GM23338 (cell line): Measurements from ENCODE around the gene PCDHGA8. TPM values are rescaled to one million over a fixed set of nuclear protein-coding genes. Genes with fewer than 3 reads are reported as not detected.

Source experiments
- ATAC-seq: fragments of 200-7000 bp; cut with Tn5 transposase; 3 replicates; pipeline ENCODE4 v1.9.1; 2020
- DNase-seq: peaks from one replicate; pipeline ENCODE4 v3.0.0-alpha.2; 2015; ENCODE audit warnings: low spot score
- H2AFZ ChIP-seq: fragments of 200-600 bp; sonication (generic); 2 replicates; pipeline ENCODE4 v1.8.0; 2016; ENCODE audit warnings: antibody characterized with exemption, mild to moderate bottlenecking, moderate library complexity
- H3F3A ChIP-seq: fragments of 200-600 bp; sonication (generic); replicated peaks from 2 replicates; pipeline ENCODE4 v1.8.0; 2017; ENCODE audit warnings: antibody characterized with exemption, mixed run types, low read depth
- H3K27ac ChIP-seq: fragments of 200-600 bp; sonication (generic); 2 replicates; pipeline ENCODE4 v1.6.1; 2016; ENCODE audit warnings: low read depth
- H3K27me3 ChIP-seq: fragments of 200-600 bp; sonication (generic); 2 replicates; pipeline ENCODE4 v1.8.0; 2016; ENCODE audit warnings: mild to moderate bottlenecking, mixed run types, moderate library complexity; ENCODE audit not compliant: insufficient read depth
- H3K36me3 ChIP-seq: fragments of 200-600 bp; sonication (generic); 2 replicates; pipeline ENCODE4 v1.8.0; 2016; ENCODE audit warnings: mild to moderate bottlenecking; ENCODE audit not compliant: insufficient read depth
- H3K4me1 ChIP-seq: fragments of 200-600 bp; sonication (generic); 2 replicates; pipeline ENCODE4 v1.8.0; 2016; ENCODE audit warnings: mild to moderate bottlenecking, moderate library complexity; ENCODE audit not compliant: insufficient read depth
- H3K4me2 ChIP-seq: fragments of 200-600 bp; sonication (generic); 2 replicates; pipeline ENCODE4 v1.7.1; 2017; ENCODE audit warnings: mixed run types
- H3K4me3 ChIP-seq: fragments of 200-600 bp; sonication (generic); 2 replicates; pipeline ENCODE4 v1.6.1; 2016; ENCODE audit warnings: mixed run types
- H3K79me2 ChIP-seq: fragments of 200-600 bp; sonication (generic); replicated peaks from 2 replicates; pipeline ENCODE4 v1.8.0; 2017; ENCODE audit warnings: mild to moderate bottlenecking; ENCODE audit not compliant: insufficient read depth
- H3K9me2 ChIP-seq: fragments of 200-600 bp; sonication (generic); 2 replicates; pipeline ENCODE4 v1.8.0; 2017; ENCODE audit not compliant: insufficient read depth
- H4K20me1 ChIP-seq: fragments of 200-600 bp; sonication (generic); replicated peaks from 2 replicates; pipeline ENCODE4 v1.8.0; 2017; ENCODE audit warnings: mild to moderate bottlenecking; ENCODE audit not compliant: insufficient read depth
- H3K27ac Mint-ChIP-seq: 2 replicates; pipeline ENCODE4 v1.8.0; 2020; ENCODE audit warnings: inconsistent platforms, mild to moderate bottlenecking, moderate library complexity, mixed read lengths
- H3K27me3 Mint-ChIP-seq: 3 replicates; pipeline ENCODE4 v1.8.0; 2022; ENCODE audit warnings: low read depth, mild to moderate bottlenecking, moderate library complexity, mixed read lengths, inconsistent platforms; ENCODE audit not compliant: insufficient read depth, poor library complexity
- H3K36me3 Mint-ChIP-seq: 3 replicates; pipeline ENCODE4 v1.8.0; 2021; ENCODE audit warnings: low read depth, mild to moderate bottlenecking, inconsistent platforms, moderate library complexity, mixed read lengths
- H3K4me1 Mint-ChIP-seq: 3 replicates; pipeline ENCODE4 v1.8.0; 2020; ENCODE audit warnings: mild to moderate bottlenecking, inconsistent platforms, mixed read lengths
- H3K4me3 Mint-ChIP-seq: 3 replicates; pipeline ENCODE4 v1.8.0; 2021; ENCODE audit warnings: moderate library complexity, mild to moderate bottlenecking, inconsistent platforms, mixed read lengths
- H3K9me3 Mint-ChIP-seq: 3 replicates; pipeline ENCODE4 v1.8.0; 2020; ENCODE audit warnings: moderate library complexity, mild to moderate bottlenecking, inconsistent platforms, mixed read lengths
- CREB1 ChIP-seq: fragments of 250-450 bp; sonication (Bioruptor Pico); IDR thresholded peaks from 2 replicates; pipeline ENCODE4 v1.5.0; 2020; ENCODE audit warnings: low read depth, mild to moderate bottlenecking, moderate library complexity
- EZH2 ChIP-seq: fragments of 200-600 bp; sonication (generic); IDR thresholded peaks from one replicate; pipeline ENCODE4 v1.8.0; 2017; ENCODE audit warnings: antibody characterized with exemption, mild to moderate bottlenecking, low read depth; ENCODE audit not compliant: unreplicated experiment
- EZH2phosphoT487 ChIP-seq: fragments of 200-600 bp; sonication (generic); IDR thresholded peaks from one replicate; pipeline ENCODE4 v1.8.1; 2018; ENCODE audit warnings: antibody characterized with exemption; ENCODE audit not compliant: unreplicated experiment
- JUNB ChIP-seq: IDR thresholded peaks from one replicate; pipeline ENCODE4 v1.6.1; 2016; ENCODE audit warnings: antibody characterized with exemption; ENCODE audit not compliant: unreplicated experiment
- NANOG ChIP-seq: IDR thresholded peaks from 2 replicates; pipeline ENCODE4 v1.6.1; 2016; ENCODE audit warnings: antibody characterized with exemption, borderline replicate concordance
- POLR2AphosphoS5 ChIP-seq: IDR thresholded peaks from 2 replicates; pipeline ENCODE4 v1.6.1; 2016; ENCODE audit warnings: antibody characterized with exemption, low read depth
- STAT1 ChIP-seq: IDR thresholded peaks from one replicate; pipeline ENCODE4 v1.6.1; 2016; ENCODE audit warnings: antibody characterized with exemption; ENCODE audit not compliant: unreplicated experiment
- ZNF114 ChIP-seq: fragments of 250-450 bp; sonication (Bioruptor Pico); IDR thresholded peaks from 2 replicates; pipeline ENCODE4 v1.5.0; 2020; ENCODE audit warnings: mild to moderate bottlenecking, moderate library complexity
- ZNF331 ChIP-seq: fragments of 250-450 bp; sonication (Bioruptor Pico); IDR thresholded peaks from 2 replicates; pipeline ENCODE4 v1.5.0; 2020; ENCODE audit warnings: low read depth, mild to moderate bottlenecking, moderate library complexity
- polyA plus RNA-seq: library from polyadenylated mRNA; unstranded; fragments of >200 nt; fragmentation: Nextera tagmentation; extraction: Ambion mirVana; gene quantifications from 2 replicates; pipeline ENCODE4 v1.2.1, GENCODE V29; 2016
- total RNA-seq: library from RNA; depleted of rRNA; stranded (reverse); fragments of >200 nt; shearing (Covaris generic); gene quantifications from 2 replicates; pipeline ENCODE4 v1.2.3, GENCODE V29; 2014
- TF ChIP-seq, protein P1 (sequence below), 2 experiments: fragments of 200-600 bp in 1 of 2; sonication (generic) in 1 of 2; conservative IDR thresholded peaks; 2 replicates each; pipeline versions ENCODE4 v1.5.1 to v1.6.1; 2016 to 2017; ENCODE audit warnings: antibody characterized with exemption in 2 of 2, low read depth in 2 of 2, mild to moderate bottlenecking in 2 of 2, moderate library complexity in 1 of 2
- TF ChIP-seq, protein P2 (sequence below): IDR thresholded peaks from one replicate; pipeline ENCODE4 v1.6.1; 2018; ENCODE audit warnings: antibody characterized with exemption; ENCODE audit not compliant: unreplicated experiment
- TF ChIP-seq, protein P3 (sequence below): IDR thresholded peaks from 2 replicates; pipeline ENCODE4 v1.6.1; 2016; ENCODE audit warnings: antibody characterized with exemption
- TF ChIP-seq, protein P4 (sequence below): fragments of 250-450 bp; sonication (Bioruptor Pico); IDR thresholded peaks from 2 replicates; pipeline ENCODE4 v1.5.0; 2020; ENCODE audit warnings: mild to moderate bottlenecking, moderate library complexity

PCDHGA8 gene
- total and polyA plus RNA-seq, 2 experiments from 2014 or later = 1.1 to 5.3 TPM

DNA sequence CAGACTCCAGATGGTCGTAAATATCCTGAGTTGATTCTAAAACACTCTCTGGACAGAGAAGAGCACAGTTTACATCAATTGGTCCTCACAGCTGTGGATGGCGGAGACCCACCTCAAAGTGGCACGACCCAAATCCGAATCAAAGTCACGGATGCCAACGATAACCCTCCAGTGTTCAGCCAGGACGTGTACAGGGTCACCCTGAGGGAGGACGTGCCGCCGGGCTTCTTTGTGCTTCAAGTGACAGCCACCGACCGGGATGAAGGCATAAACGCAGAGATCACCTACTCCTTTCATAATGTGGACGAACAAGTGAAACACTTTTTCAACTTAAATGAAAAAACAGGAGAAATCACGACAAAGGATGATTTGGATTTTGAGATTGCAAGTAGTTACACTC is 31.7 kb upstream of the PCDHGA8 start:
- H3K4me3 ChIP-seq = no peak overlapping the region
- H4K20me1 ChIP-seq = no peaks in the 10 kb centered on the region
- peaks cover 4% of the 10 kb centered on the region; the same call in 1 of the 2 replicates for H3K36me3 ChIP-seq
- 0 out of 2 replicates have a peak, but pooled peaks cover 3% of the 10 kb centered on the region for H3F3A ChIP-seq
- Mint-ChIP-seq H3K36me3 (peaks cover 73% of the 10 kb centered on the region), H3K9me3 (peaks cover 73% of the 10 kb centered on the region), H3K4me3 (no peak overlapping the region), H3K27me3 (peaks cover 13% of the 10 kb centered on the region), H3K4me1 (peaks cover 14% of the 10 kb centered on the region), H3K27ac (no peak overlapping the region)
- peaks cover 17% of the 10 kb centered on the region; the same call in 1 of the 2 replicates for H3K4me1 ChIP-seq
- H3K9me2 ChIP-seq = no peaks in the 10 kb centered on the region
- no peak for DNase-seq
- H3K27me3 ChIP-seq = no peaks in the 10 kb centered on the region
- no peak overlapping the region for H3K4me2 ChIP-seq
- no peaks in the 10 kb centered on the region for H3K79me2 ChIP-seq
- H2AFZ ChIP-seq = no peak overlapping the region
- no peak overlapping the region for H3K27ac ChIP-seq
- no peak for ATAC-seq
- TF ChIP-seq STAT1 (no peak), EZH2 (no peak), JUNB (no peak), ZNF331 (CRISPR knock-in tag) (no peak), POLR2AphosphoS5 (no peak), EZH2phosphoT487 (no peak), NANOG (no peak), ZNF114 (CRISPR knock-in tag) (no peak), CREB1 (no peak)
- TF ChIP-seq, protein P1, sequence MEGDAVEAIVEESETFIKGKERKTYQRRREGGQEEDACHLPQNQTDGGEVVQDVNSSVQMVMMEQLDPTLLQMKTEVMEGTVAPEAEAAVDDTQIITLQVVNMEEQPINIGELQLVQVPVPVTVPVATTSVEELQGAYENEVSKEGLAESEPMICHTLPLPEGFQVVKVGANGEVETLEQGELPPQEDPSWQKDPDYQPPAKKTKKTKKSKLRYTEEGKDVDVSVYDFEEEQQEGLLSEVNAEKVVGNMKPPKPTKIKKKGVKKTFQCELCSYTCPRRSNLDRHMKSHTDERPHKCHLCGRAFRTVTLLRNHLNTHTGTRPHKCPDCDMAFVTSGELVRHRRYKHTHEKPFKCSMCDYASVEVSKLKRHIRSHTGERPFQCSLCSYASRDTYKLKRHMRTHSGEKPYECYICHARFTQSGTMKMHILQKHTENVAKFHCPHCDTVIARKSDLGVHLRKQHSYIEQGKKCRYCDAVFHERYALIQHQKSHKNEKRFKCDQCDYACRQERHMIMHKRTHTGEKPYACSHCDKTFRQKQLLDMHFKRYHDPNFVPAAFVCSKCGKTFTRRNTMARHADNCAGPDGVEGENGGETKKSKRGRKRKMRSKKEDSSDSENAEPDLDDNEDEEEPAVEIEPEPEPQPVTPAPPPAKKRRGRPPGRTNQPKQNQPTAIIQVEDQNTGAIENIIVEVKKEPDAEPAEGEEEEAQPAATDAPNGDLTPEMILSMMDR (conservative IDR thresholded peaks at IDR 0.05; ENCODE audit: low read depth in 2 of 2) = no peak
- TF ChIP-seq, protein P2, sequence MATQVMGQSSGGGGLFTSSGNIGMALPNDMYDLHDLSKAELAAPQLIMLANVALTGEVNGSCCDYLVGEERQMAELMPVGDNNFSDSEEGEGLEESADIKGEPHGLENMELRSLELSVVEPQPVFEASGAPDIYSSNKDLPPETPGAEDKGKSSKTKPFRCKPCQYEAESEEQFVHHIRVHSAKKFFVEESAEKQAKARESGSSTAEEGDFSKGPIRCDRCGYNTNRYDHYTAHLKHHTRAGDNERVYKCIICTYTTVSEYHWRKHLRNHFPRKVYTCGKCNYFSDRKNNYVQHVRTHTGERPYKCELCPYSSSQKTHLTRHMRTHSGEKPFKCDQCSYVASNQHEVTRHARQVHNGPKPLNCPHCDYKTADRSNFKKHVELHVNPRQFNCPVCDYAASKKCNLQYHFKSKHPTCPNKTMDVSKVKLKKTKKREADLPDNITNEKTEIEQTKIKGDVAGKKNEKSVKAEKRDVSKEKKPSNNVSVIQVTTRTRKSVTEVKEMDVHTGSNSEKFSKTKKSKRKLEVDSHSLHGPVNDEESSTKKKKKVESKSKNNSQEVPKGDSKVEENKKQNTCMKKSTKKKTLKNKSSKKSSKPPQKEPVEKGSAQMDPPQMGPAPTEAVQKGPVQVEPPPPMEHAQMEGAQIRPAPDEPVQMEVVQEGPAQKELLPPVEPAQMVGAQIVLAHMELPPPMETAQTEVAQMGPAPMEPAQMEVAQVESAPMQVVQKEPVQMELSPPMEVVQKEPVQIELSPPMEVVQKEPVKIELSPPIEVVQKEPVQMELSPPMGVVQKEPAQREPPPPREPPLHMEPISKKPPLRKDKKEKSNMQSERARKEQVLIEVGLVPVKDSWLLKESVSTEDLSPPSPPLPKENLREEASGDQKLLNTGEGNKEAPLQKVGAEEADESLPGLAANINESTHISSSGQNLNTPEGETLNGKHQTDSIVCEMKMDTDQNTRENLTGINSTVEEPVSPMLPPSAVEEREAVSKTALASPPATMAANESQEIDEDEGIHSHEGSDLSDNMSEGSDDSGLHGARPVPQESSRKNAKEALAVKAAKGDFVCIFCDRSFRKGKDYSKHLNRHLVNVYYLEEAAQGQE = no peak
- TF ChIP-seq, protein P3, sequence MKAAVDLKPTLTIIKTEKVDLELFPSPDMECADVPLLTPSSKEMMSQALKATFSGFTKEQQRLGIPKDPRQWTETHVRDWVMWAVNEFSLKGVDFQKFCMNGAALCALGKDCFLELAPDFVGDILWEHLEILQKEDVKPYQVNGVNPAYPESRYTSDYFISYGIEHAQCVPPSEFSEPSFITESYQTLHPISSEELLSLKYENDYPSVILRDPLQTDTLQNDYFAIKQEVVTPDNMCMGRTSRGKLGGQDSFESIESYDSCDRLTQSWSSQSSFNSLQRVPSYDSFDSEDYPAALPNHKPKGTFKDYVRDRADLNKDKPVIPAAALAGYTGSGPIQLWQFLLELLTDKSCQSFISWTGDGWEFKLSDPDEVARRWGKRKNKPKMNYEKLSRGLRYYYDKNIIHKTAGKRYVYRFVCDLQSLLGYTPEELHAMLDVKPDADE = no peak
- TF ChIP-seq, protein P4, sequence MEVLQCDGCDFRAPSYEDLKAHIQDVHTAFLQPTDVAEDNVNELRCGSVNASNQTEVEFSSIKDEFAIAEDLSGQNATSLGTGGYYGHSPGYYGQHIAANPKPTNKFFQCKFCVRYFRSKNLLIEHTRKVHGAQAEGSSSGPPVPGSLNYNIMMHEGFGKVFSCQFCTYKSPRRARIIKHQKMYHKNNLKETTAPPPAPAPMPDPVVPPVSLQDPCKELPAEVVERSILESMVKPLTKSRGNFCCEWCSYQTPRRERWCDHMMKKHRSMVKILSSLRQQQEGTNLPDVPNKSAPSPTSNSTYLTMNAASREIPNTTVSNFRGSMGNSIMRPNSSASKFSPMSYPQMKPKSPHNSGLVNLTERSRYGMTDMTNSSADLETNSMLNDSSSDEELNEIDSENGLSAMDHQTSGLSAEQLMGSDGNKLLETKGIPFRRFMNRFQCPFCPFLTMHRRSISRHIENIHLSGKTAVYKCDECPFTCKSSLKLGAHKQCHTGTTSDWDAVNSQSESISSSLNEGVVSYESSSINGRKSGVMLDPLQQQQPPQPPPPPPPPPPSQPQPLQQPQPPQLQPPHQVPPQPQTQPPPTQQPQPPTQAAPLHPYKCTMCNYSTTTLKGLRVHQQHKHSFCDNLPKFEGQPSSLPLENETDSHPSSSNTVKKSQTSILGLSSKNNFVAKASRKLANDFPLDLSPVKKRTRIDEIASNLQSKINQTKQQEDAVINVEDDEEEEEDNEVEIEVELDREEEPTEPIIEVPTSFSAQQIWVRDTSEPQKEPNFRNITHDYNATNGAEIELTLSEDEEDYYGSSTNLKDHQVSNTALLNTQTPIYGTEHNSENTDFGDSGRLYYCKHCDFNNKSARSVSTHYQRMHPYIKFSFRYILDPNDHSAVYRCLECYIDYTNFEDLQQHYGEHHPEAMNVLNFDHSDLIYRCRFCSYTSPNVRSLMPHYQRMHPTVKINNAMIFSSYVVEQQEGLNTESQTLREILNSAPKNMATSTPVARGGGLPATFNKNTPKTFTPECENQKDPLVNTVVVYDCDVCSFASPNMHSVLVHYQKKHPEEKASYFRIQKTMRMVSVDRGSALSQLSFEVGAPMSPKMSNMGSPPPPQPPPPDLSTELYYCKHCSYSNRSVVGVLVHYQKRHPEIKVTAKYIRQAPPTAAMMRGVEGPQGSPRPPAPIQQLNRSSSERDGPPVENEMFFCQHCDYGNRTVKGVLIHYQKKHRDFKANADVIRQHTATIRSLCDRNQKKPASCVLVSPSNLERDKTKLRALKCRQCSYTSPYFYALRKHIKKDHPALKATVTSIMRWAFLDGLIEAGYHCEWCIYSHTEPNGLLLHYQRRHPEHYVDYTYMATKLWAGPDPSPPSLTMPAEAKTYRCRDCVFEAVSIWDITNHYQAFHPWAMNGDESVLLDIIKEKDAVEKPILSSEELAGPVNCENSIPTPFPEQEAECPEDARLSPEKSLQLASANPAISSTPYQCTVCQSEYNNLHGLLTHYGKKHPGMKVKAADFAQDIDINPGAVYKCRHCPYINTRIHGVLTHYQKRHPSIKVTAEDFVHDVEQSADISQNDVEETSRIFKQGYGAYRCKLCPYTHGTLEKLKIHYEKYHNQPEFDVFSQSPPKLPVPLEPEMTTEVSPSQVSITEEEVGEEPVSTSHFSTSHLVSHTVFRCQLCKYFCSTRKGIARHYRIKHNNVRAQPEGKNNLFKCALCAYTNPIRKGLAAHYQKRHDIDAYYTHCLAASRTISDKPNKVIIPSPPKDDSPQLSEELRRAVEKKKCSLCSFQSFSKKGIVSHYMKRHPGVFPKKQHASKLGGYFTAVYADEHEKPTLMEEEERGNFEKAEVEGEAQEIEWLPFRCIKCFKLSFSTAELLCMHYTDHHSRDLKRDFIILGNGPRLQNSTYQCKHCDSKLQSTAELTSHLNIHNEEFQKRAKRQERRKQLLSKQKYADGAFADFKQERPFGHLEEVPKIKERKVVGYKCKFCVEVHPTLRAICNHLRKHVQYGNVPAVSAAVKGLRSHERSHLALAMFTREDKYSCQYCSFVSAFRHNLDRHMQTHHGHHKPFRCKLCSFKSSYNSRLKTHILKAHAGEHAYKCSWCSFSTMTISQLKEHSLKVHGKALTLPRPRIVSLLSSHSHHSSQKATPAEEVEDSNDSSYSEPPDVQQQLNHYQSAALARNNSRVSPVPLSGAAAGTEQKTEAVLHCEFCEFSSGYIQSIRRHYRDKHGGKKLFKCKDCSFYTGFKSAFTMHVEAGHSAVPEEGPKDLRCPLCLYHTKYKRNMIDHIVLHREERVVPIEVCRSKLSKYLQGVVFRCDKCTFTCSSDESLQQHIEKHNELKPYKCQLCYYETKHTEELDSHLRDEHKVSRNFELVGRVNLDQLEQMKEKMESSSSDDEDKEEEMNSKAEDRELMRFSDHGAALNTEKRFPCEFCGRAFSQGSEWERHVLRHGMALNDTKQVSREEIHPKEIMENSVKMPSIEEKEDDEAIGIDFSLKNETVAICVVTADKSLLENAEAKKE (CRISPR knock-in tag) = no peak
